Measurements from ENCODE around the gene SPAG16. TPM values are rescaled to one million over a fixed set of nuclear protein-coding genes. Genes with fewer than 3 reads are reported as not detected.
A peak's percentile ranks its signal among the peaks of the same experiment; 100 is the strongest.

Gene SPAG16
- total RNA-seq, 1 experiment from 2014 or later, result 16.0 TPM

- no peak for TF ChIP-seq ZNF532 (CRISPR knock-in tag; IDR thresholded peaks at IDR 0.05; ENCODE audit: borderline replicate concordance)
- no peak for TF ChIP-seq ZNF232 (CRISPR knock-in tag; IDR thresholded peaks at IDR 0.05)
- no peak for TF ChIP-seq GABPB1 (CRISPR knock-in tag; IDR thresholded peaks at IDR 0.05)
- TF ChIP-seq, protein P1, sequence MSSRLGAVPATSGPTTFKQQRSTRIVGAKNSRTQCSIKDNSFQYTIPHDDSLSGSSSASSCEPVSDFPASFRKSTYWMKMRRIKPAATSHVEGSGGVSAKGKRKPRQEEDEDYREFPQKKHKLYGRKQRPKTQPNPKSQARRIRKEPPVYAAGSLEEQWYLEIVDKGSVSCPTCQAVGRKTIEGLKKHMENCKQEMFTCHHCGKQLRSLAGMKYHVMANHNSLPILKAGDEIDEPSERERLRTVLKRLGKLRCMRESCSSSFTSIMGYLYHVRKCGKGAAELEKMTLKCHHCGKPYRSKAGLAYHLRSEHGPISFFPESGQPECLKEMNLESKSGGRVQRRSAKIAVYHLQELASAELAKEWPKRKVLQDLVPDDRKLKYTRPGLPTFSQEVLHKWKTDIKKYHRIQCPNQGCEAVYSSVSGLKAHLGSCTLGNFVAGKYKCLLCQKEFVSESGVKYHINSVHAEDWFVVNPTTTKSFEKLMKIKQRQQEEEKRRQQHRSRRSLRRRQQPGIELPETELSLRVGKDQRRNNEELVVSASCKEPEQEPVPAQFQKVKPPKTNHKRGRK (CRISPR knock-in tag; IDR thresholded peaks at IDR 0.05; ENCODE audit: borderline replicate concordance), result no peak
- no peak for TF ChIP-seq NFE2L1 (CRISPR knock-in tag; IDR thresholded peaks at IDR 0.05)
Observed at GRCh38 chr2:214203214-214203613, 919.0 kb downstream of the SPAG16 start (continued).

GRCh38 chr2:214203744-214204289 is 919.6 kb downstream of the SPAG16 start:
- ATAC-seq (no peak), DNase-seq (ENCODE audit: low spot score) (no peak)
- ChIA-PET CTCF (no interaction called here), POLR2A (no interaction called here)
- no peak overlapping the region for H3K4me3 Mint-ChIP-seq
- H3K4me1 Mint-ChIP-seq, result peaks cover 4% of the 10 kb centered on the region
- TF ChIP-seq EMX1 (CRISPR knock-in tag; IDR thresholded peaks at IDR 0.05), result no peak
- no peak for TF ChIP-seq NFYB (CRISPR knock-in tag; conservative IDR thresholded peaks at IDR 0.05; ENCODE audit: low read depth)
- no peaks in the 10 kb centered on the region for H3K27me3 Mint-ChIP-seq (ENCODE audit: low read depth)
- H3K36me3 Mint-ChIP-seq, result no peaks in the 10 kb centered on the region
- no peak overlapping the region for H3K27ac Mint-ChIP-seq
- peaks cover 5% of the 10 kb centered on the region for H3K9me3 Mint-ChIP-seq

GRCh38 chr2:214215107-214215506 is 930.8 kb downstream of the SPAG16 start:
- H3K4me3 Mint-ChIP-seq, result no peak overlapping the region
- H3K9me3 Mint-ChIP-seq, result no peaks in the 10 kb centered on the region
- DNase-seq (ENCODE audit: low spot score) (no peak), ATAC-seq (no peak)
- H3K27me3 Mint-ChIP-seq (ENCODE audit: low read depth), result no peaks in the 10 kb centered on the region
- peak overlapping the region; percentile 38 for H3K27ac Mint-ChIP-seq
- CTCF ChIA-PET, result no interaction called here
- TF ChIP-seq, protein P2, sequence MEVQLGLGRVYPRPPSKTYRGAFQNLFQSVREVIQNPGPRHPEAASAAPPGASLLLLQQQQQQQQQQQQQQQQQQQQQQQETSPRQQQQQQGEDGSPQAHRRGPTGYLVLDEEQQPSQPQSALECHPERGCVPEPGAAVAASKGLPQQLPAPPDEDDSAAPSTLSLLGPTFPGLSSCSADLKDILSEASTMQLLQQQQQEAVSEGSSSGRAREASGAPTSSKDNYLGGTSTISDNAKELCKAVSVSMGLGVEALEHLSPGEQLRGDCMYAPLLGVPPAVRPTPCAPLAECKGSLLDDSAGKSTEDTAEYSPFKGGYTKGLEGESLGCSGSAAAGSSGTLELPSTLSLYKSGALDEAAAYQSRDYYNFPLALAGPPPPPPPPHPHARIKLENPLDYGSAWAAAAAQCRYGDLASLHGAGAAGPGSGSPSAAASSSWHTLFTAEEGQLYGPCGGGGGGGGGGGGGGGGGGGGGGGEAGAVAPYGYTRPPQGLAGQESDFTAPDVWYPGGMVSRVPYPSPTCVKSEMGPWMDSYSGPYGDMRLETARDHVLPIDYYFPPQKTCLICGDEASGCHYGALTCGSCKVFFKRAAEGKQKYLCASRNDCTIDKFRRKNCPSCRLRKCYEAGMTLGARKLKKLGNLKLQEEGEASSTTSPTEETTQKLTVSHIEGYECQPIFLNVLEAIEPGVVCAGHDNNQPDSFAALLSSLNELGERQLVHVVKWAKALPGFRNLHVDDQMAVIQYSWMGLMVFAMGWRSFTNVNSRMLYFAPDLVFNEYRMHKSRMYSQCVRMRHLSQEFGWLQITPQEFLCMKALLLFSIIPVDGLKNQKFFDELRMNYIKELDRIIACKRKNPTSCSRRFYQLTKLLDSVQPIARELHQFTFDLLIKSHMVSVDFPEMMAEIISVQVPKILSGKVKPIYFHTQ (CRISPR knock-in tag; IDR thresholded peaks at IDR 0.05), result no peak
- TF ChIP-seq, protein P3, sequence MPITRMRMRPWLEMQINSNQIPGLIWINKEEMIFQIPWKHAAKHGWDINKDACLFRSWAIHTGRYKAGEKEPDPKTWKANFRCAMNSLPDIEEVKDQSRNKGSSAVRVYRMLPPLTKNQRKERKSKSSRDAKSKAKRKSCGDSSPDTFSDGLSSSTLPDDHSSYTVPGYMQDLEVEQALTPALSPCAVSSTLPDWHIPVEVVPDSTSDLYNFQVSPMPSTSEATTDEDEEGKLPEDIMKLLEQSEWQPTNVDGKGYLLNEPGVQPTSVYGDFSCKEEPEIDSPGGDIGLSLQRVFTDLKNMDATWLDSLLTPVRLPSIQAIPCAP (CRISPR knock-in tag; IDR thresholded peaks at IDR 0.05), result no peak
- TF ChIP-seq ZNF317 (CRISPR knock-in tag; IDR thresholded peaks at IDR 0.05; ENCODE audit: borderline replicate concordance, low read depth), result no peak
- no peak for TF ChIP-seq EMX1 (CRISPR knock-in tag; IDR thresholded peaks at IDR 0.05)
- no peak for TF ChIP-seq ZNF396 (CRISPR knock-in tag; IDR thresholded peaks at IDR 0.05; ENCODE audit: borderline replicate concordance)
- TF ChIP-seq ZNF416 (CRISPR knock-in tag; IDR thresholded peaks at IDR 0.05), result no peak
- TF ChIP-seq, protein P4, sequence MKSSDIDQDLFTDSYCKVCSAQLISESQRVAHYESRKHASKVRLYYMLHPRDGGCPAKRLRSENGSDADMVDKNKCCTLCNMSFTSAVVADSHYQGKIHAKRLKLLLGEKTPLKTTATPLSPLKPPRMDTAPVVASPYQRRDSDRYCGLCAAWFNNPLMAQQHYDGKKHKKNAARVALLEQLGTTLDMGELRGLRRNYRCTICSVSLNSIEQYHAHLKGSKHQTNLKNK (CRISPR knock-in tag; IDR thresholded peaks at IDR 0.05), result no peak
- TF ChIP-seq TP53 (CRISPR knock-in tag; IDR thresholded peaks at IDR 0.05), result no peak
- TF ChIP-seq NFATC4 (CRISPR knock-in tag; IDR thresholded peaks at IDR 0.05), result no peak
- TF ChIP-seq, protein P5, sequence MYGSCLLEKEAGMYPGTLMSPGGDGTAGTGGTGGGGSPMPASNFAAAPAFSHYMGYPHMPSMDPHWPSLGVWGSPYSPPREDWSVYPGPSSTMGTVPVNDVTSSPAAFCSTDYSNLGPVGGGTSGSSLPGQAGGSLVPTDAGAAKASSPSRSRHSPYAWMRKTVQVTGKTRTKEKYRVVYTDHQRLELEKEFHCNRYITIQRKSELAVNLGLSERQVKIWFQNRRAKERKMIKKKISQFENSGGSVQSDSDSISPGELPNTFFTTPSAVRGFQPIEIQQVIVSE (CRISPR knock-in tag; IDR thresholded peaks at IDR 0.05; ENCODE audit: borderline replicate concordance), result no peak
- TF ChIP-seq KAT7 (CRISPR knock-in tag; IDR thresholded peaks at IDR 0.05; ENCODE audit: borderline replicate concordance), result no peak
- no peak for TF ChIP-seq NFYB (CRISPR knock-in tag; conservative IDR thresholded peaks at IDR 0.05; ENCODE audit: low read depth)
- TF ChIP-seq, protein P6, sequence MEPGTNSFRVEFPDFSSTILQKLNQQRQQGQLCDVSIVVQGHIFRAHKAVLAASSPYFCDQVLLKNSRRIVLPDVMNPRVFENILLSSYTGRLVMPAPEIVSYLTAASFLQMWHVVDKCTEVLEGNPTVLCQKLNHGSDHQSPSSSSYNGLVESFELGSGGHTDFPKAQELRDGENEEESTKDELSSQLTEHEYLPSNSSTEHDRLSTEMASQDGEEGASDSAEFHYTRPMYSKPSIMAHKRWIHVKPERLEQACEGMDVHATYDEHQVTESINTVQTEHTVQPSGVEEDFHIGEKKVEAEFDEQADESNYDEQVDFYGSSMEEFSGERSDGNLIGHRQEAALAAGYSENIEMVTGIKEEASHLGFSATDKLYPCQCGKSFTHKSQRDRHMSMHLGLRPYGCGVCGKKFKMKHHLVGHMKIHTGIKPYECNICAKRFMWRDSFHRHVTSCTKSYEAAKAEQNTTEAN (CRISPR knock-in tag; IDR thresholded peaks at IDR 0.05), result no peak
- no peak for TF ChIP-seq JAZF1 (CRISPR knock-in tag; IDR thresholded peaks at IDR 0.05)
- no peak for TF ChIP-seq TCF7 (CRISPR knock-in tag; IDR thresholded peaks at IDR 0.05; ENCODE audit: low read depth)
- H3K4me1 Mint-ChIP-seq, result peaks cover 33% of the 10 kb centered on the region
- POLR2A ChIA-PET, result no interaction called here
- H3K36me3 Mint-ChIP-seq, result 0 out of 2 replicates have a peak, but pooled peaks cover 2% of the 10 kb centered on the region
